Rectal smooth muscle tissue (tissue), 1 donor: ENCODE data around the gene PLIN5.
A peak's percentile ranks its signal among the peaks of the same experiment; 100 is the strongest.

ENCODE experiments used
- H3K27ac ChIP-seq: one replicate; pipeline ENCODE4 v1.7.0; 2013; ENCODE audit warnings: low read depth, low read length, inconsistent platforms
- H3K27me3 ChIP-seq: one replicate; pipeline ENCODE4 v1.7.0; 2013; ENCODE audit warnings: low read length; ENCODE audit not compliant: control insufficient read depth, insufficient read depth
- H3K36me3 ChIP-seq: one replicate; pipeline ENCODE4 v1.7.0; 2013; ENCODE audit warnings: low read length; ENCODE audit not compliant: control insufficient read depth, insufficient read depth
- H3K4me1 ChIP-seq: one replicate; pipeline ENCODE4 v1.7.0; 2013; ENCODE audit warnings: low read length; ENCODE audit not compliant: control insufficient read depth, insufficient read depth
- H3K4me3 ChIP-seq: one replicate; pipeline ENCODE4 v1.7.0; 2013; ENCODE audit warnings: low read length
- H3K9ac ChIP-seq: one replicate; pipeline ENCODE4 v1.7.0; 2013; ENCODE audit warnings: low read length

Gene PLIN5

GRCh38 chr19:4557971-4558941, 23.2 kb upstream of the PLIN5 start:
- Histone ChIP-seq H3K9ac (no peak overlapping the region), H3K4me1 (no peaks in the 10 kb centered on the region), H3K27ac (no peak overlapping the region), H3K4me3 (peak overlapping the region; percentile 15), H3K27me3 (peaks cover 3% of the 10 kb centered on the region), H3K36me3 (no peaks in the 10 kb centered on the region)

- Histone ChIP-seq H3K27me3 (peaks cover 3% of the 10 kb centered on the region), H3K27ac (no peak overlapping the region), H3K36me3 (no peaks in the 10 kb centered on the region), H3K4me3 (no peak overlapping the region), H3K4me1 (no peaks in the 10 kb centered on the region), H3K9ac (no peak overlapping the region)
Observed at GRCh38 chr19:4557144-4557970, 22.3 kb upstream of the PLIN5 start.

DNA sequence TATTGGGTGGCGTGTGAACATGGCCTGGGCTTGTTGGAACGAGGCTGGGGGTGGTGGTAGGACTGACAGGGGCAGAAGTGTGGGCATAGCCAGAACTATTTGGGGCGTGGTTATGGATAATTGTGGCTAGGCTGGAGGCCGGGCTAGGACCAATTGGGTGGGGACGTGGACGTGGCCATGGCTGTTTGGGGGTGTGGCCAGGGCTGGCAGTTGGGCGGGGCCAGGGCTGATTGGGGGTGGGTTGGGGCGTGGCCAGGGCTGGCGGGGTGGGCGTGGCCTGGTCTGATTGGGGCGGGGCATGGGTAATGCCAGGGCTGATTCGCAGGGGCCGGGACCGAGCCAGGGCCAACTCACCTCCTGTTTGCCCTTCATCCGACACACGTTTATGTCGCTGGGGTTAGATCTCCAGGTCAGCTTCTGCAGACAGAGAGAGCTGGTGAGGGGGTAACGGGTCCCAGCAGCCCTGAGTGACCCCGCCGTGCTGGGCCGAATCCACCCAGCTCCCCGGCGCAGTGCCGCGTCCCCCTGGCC, 21.6 kb upstream of the PLIN5 start:
- no peaks in the 10 kb centered on the region for H3K36me3 ChIP-seq
- H3K9ac ChIP-seq = no peak overlapping the region
- no peaks in the 10 kb centered on the region for H3K4me1 ChIP-seq
- H3K27me3 ChIP-seq = peaks cover 3% of the 10 kb centered on the region
- no peak overlapping the region for H3K27ac ChIP-seq
- H3K4me3 ChIP-seq = no peak overlapping the region

GRCh38 chr19:4555657-4556561, 20.9 kb upstream of the PLIN5 start:
- H3K27me3 ChIP-seq = peaks cover 3% of the 10 kb centered on the region
- no peaks in the 10 kb centered on the region for H3K36me3 ChIP-seq
- no peak overlapping the region for H3K4me3 ChIP-seq
- H3K27ac ChIP-seq = no peak overlapping the region
- no peaks in the 10 kb centered on the region for H3K4me1 ChIP-seq
- no peak overlapping the region for H3K9ac ChIP-seq

GRCh38 chr19:4554717-4555116, 19.7 kb upstream of the PLIN5 start:
- H3K4me3 ChIP-seq = no peak overlapping the region
- peaks cover 3% of the 10 kb centered on the region for H3K27me3 ChIP-seq
- H3K4me1 ChIP-seq = no peaks in the 10 kb centered on the region
- H3K9ac ChIP-seq = no peak overlapping the region
- no peaks in the 10 kb centered on the region for H3K36me3 ChIP-seq
- H3K27ac ChIP-seq = no peak overlapping the region

DNA sequence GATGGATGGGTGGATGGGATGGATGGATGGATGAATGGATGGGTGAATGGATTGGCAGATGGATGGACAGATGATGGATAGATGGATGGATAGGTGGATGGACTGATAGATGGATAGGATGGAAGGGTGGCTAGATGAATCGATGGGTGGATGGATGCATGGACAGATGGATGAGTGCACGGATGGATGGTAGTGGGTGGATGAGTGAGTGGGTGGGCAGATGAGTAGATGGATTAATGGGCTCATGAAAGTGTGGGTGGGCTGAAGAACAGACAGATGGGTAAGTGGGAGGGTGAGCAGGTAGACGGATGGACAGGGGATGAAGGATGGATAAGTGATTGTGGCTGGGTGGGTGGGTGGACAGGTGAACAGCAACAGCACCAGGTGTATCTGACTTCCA, 18.8 kb upstream of the PLIN5 start:
- H3K4me3 ChIP-seq = no peak overlapping the region
- no peaks in the 10 kb centered on the region for H3K36me3 ChIP-seq
- H3K4me1 ChIP-seq = no peaks in the 10 kb centered on the region
- H3K9ac ChIP-seq = no peak overlapping the region
- H3K27me3 ChIP-seq = peaks cover 3% of the 10 kb centered on the region
- no peak overlapping the region for H3K27ac ChIP-seq

- Histone ChIP-seq H3K4me3 (no peak overlapping the region), H3K36me3 (no peaks in the 10 kb centered on the region), H3K4me1 (no peaks in the 10 kb centered on the region), H3K27me3 (peaks cover 3% of the 10 kb centered on the region), H3K9ac (no peak overlapping the region), H3K27ac (no peak overlapping the region)
Observed at GRCh38 chr19:4553092-4553695, 18.2 kb upstream of the PLIN5 start.

- no peak overlapping the region for H3K27ac ChIP-seq
- no peaks in the 10 kb centered on the region for H3K27me3 ChIP-seq
- no peaks in the 10 kb centered on the region for H3K4me1 ChIP-seq
- no peak overlapping the region for H3K9ac ChIP-seq
- H3K36me3 ChIP-seq = no peaks in the 10 kb centered on the region
- no peak overlapping the region for H3K4me3 ChIP-seq
Observed at GRCh38 chr19:4552525-4552819, 17.4 kb upstream of the PLIN5 start.

GRCh38 chr19:4550479-4551050, 15.5 kb upstream of the PLIN5 start:
- H3K36me3 ChIP-seq = no peaks in the 10 kb centered on the region
- no peak overlapping the region for H3K9ac ChIP-seq
- no peak overlapping the region for H3K27ac ChIP-seq
- H3K4me1 ChIP-seq = no peaks in the 10 kb centered on the region
- H3K27me3 ChIP-seq = no peaks in the 10 kb centered on the region
- no peak overlapping the region for H3K4me3 ChIP-seq

DNA sequence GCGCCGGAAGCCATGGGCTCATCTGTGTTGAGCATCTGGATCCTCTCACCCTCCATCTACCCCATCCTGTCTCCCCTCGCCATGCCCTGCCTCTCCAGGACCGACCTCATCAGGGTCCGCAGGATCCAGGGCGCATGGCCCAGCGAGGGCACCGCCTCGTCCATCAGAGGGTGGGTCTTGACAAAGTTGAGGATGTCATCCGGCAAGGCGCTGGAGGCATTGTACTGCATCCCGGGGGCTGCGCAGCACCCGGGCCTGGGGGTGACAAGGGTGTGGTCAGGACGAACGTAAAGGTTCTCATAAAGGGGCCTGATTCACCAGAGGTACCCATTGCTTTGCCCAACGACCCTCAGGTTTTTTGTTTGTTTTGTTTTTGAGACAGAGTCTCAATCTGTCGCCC, 15.0 kb upstream of the PLIN5 start:
- H3K27ac ChIP-seq = no peak overlapping the region
- H3K9ac ChIP-seq = no peak overlapping the region
- H3K4me3 ChIP-seq = no peak overlapping the region
- H3K4me1 ChIP-seq = no peaks in the 10 kb centered on the region
- no peaks in the 10 kb centered on the region for H3K36me3 ChIP-seq
- no peaks in the 10 kb centered on the region for H3K27me3 ChIP-seq

DNA sequence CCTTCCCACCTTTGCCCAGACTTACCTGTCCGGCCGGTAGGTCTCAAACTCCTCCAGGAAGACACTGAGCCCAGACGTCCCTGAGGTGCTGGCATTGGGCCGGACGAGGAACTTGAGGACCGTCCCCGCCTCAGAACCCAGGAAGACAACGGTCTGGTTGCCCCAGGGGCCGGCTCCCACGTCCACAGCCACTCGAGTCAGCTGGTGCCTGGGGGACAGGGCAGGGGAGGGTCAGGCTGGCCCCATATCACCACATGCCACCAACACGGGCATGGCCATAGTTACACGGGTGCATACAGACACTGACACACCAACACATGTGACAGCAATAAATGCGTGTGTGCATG, 13.2 kb upstream of the PLIN5 start:
- Histone ChIP-seq H3K27me3 (no peaks in the 10 kb centered on the region), H3K4me1 (no peaks in the 10 kb centered on the region), H3K36me3 (no peaks in the 10 kb centered on the region), H3K9ac (no peak overlapping the region), H3K27ac (no peak overlapping the region), H3K4me3 (no peak overlapping the region)
